Kidney (tissue), 14 donors: ENCODE measurements around the gene LRRC17. TPM values are rescaled to one million over a fixed set of nuclear protein-coding genes. Genes with fewer than 3 reads are reported as not detected.

Source experiments
- DNase-seq, 5 donors: peaks; one replicate each; pipeline ENCODE4 v3.0.0-alpha.2; 2013 to 2020
- FAIRE-seq: peaks from 2 replicates; lab custom pipeline; 2012; peaks lifted over from hg19 to GRCh38; lab: Jason Lieb, UNC
- H3K27ac ChIP-seq, 2 donors: one replicate each; pipeline ENCODE4 v1.7.0; 2013; ENCODE audit warnings: low read depth in 2 of 2, low read length in 2 of 2, inconsistent platforms in 1 of 2
- H3K27me3 ChIP-seq: one replicate; pipeline ENCODE4 v1.7.1; 2013; ENCODE audit warnings: low read length, inconsistent platforms; ENCODE audit not compliant: control insufficient read depth, insufficient read depth
- H3K36me3 ChIP-seq, 3 donors: one replicate each; pipeline versions ENCODE4 v1.7.0 to v1.7.1; 2013; ENCODE audit warnings: low read length in 3 of 3, control low read depth in 1 of 3, inconsistent platforms in 1 of 3; ENCODE audit not compliant: insufficient read depth in 3 of 3, control insufficient read depth in 2 of 3
- H3K4me1 ChIP-seq, 3 donors: one replicate each; pipeline versions ENCODE4 v1.7.0 to v1.7.1; 2013; ENCODE audit warnings: low read length in 3 of 3, inconsistent platforms in 1 of 3, low read depth in 1 of 3; ENCODE audit not compliant: control insufficient read depth in 2 of 3, insufficient read depth in 2 of 3
- H3K4me3 ChIP-seq, 3 donors: one replicate each; pipeline versions ENCODE4 v1.7.0 to v1.8.1; 2013; ENCODE audit warnings: low read length in 3 of 3, control low read depth in 1 of 3, inconsistent platforms in 1 of 3
- H3K9ac ChIP-seq, 3 donors: one replicate each; pipeline versions ENCODE4 v1.7.0 to v1.7.1; 2013; ENCODE audit warnings: low read length in 3 of 3, control low read depth in 1 of 3, inconsistent platforms in 1 of 3
- H3K9me3 ChIP-seq, 3 donors: one replicate each; pipeline versions ENCODE4 v1.7.0 to v1.7.1; 2013; ENCODE audit warnings: low read length in 3 of 3, control low read depth in 1 of 3, inconsistent platforms in 1 of 3; ENCODE audit not compliant: control insufficient read depth in 2 of 3, insufficient read depth in 1 of 3
- CTCF ChIP-seq: IDR thresholded peaks from 3 replicates; pipeline ENCODE4 v1.5.1; 2012; ENCODE audit warnings: mild to moderate bottlenecking, moderate library complexity, borderline replicate concordance; ENCODE audit not compliant: insufficient read depth; ENCODE audit errors: extremely low read depth
- intact Hi-C: fragments of 100-400 bp; cut with DNase I; formaldehyde crosslinking; loops from one replicate; pipeline ENCODE4 v1.11.1; 2022
- polyA plus RNA-seq: library from polyadenylated mRNA; stranded (reverse); fragments of 350-450 nt; fragmentation: Illumina TruSeq; extraction: RNeasy Lipid Tissue Mini Kit (QIAGEN cat#74804); gene quantifications from one replicate; pipeline ENCODE4 v1.2.3, GENCODE V29; 2014; ENCODE audit warnings: low read depth, low replicate concordance; ENCODE audit not compliant: insufficient read depth
- total RNA-seq: library from RNA; stranded (reverse); fragmentation: NEBNext Ultra II Directional; extraction: Animal tissue kit (Norgen Biotek cat#: 25700); gene quantifications from one replicate; pipeline ENCODE4 v1.2.1, GENCODE V29; 2021
- donor health status: control.
- donor health status: control.
- donor health status: control.
- donor health status: control.
- donor health status: control.
- donor health status: DM: yes; HTN: yes; CAD: no.
- donor health status: Normal renal cell carcinoma (clear cell type).

Gene LRRC17
- total and polyA plus RNA-seq, 2 donors from 2014 or later, result 2.1 to 4.0 TPM

GRCh38 chr7:102994567-102994966, 81.8 kb downstream of the LRRC17 start:
- H3K4me3 ChIP-seq, result no peak overlapping the region
- H3K27me3 ChIP-seq, result no peaks in the 10 kb centered on the region
- intact Hi-C loops, result no loop called here
- peaks cover 0 to 4% (median 0%) of the 10 kb centered on the region in 3 donors for H3K4me1 ChIP-seq
- FAIRE-seq (no peak), DNase-seq (no peak)
- H3K9me3 ChIP-seq, result no peaks in the 10 kb centered on the region
- no peak overlapping the region for H3K9ac ChIP-seq
- H3K27ac ChIP-seq, result no peak overlapping the region
- H3K36me3 ChIP-seq, result no peaks in the 10 kb centered on the region
- TF ChIP-seq CTCF, result no peak

Other genes starting within 250 kb of the LRRC17 start
- 10.5 TPM for gene POLR2J2, start 241.3 kb upstream of the LRRC17 start, total RNA-seq
- gene POLR2J2, start 241.3 kb upstream of the LRRC17 start, polyA plus RNA-seq, result 0.62 TPM
- gene FAM185A, start 164.0 kb upstream of the LRRC17 start, total RNA-seq, result 10.4 TPM
- 6.5 TPM for gene FAM185A, start 164.0 kb upstream of the LRRC17 start, polyA plus RNA-seq
- 4.8 TPM for gene FBXL13, start 161.8 kb downstream of the LRRC17 start, total RNA-seq
- gene FBXL13, start 161.8 kb downstream of the LRRC17 start, polyA plus RNA-seq, result 1.5 TPM
- gene ARMC10, start 162.1 kb downstream of the LRRC17 start, total RNA-seq, result 40.7 TPM
- 31.5 TPM for gene ARMC10, start 162.1 kb downstream of the LRRC17 start, polyA plus RNA-seq
- 26.0 TPM for gene NAPEPLD, start 236.1 kb downstream of the LRRC17 start, total RNA-seq
- 16.1 TPM for gene NAPEPLD, start 236.1 kb downstream of the LRRC17 start, polyA plus RNA-seq